ENCODE results near the gene CSNK2B. TPM values are rescaled to one million over a fixed set of nuclear protein-coding genes. Genes with fewer than 3 reads are reported as not detected.

CSNK2B gene
- total RNA-seq, 1 donor from 2014 or later = 163 TPM

- H3K9me3 Mint-ChIP-seq (ENCODE audit: unreplicated experiment) = no peaks in the 10 kb centered on the region
- H3K27me3 Mint-ChIP-seq (ENCODE audit: unreplicated experiment) = no peaks in the 10 kb centered on the region
- TF ChIP-seq CTCF (IDR thresholded peaks at IDR 0.05) = no peak
- peaks cover 52% of the 10 kb centered on the region for H3K36me3 Mint-ChIP-seq (ENCODE audit: unreplicated experiment)
- H3K4me3 Mint-ChIP-seq (ENCODE audit: unreplicated experiment) = no peak overlapping the region
- DNase-seq (ENCODE audit: extremely low spot score, unreplicated experiment) = no peak
- peaks cover 2% of the 10 kb centered on the region for H3K4me1 Mint-ChIP-seq (ENCODE audit: unreplicated experiment)
- H3K27ac Mint-ChIP-seq (ENCODE audit: unreplicated experiment) = peak overlapping the region; percentile 31
These were observed 33.5 kb upstream of the CSNK2B start for GRCh38 chr6:31632279-31632946.

DNA sequence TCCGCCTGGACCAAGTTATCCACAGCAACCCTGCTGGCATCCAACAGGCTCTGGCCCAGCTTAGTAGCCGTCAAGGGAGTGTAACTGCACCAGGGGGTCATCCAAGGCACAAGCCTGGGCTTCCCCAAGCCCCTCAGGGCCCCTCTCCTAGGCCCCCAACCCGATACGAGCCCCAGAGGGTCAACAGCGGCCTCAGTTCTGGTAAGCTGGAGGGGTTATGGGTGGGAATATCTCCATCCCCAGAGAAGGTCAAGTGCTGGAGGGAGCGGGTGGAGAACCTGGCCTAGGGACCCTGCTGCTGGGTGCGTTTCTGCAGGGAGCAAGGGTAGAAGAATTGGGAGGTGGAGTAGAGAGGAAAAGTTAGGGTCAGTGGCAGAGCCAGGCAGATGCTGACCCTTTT, 32.4 kb upstream of the CSNK2B start:
- no peaks in the 10 kb centered on the region for H3K9me3 Mint-ChIP-seq (ENCODE audit: unreplicated experiment)
- H3K4me3 Mint-ChIP-seq (ENCODE audit: unreplicated experiment) = no peak overlapping the region
- peaks cover 43% of the 10 kb centered on the region for H3K36me3 Mint-ChIP-seq (ENCODE audit: unreplicated experiment)
- H3K4me1 Mint-ChIP-seq (ENCODE audit: unreplicated experiment) = peaks cover 2% of the 10 kb centered on the region
- no peak for DNase-seq (ENCODE audit: extremely low spot score, unreplicated experiment)
- H3K27me3 Mint-ChIP-seq (ENCODE audit: unreplicated experiment) = no peaks in the 10 kb centered on the region
- peak overlapping the region; percentile 31 for H3K27ac Mint-ChIP-seq (ENCODE audit: unreplicated experiment)
- TF ChIP-seq CTCF (IDR thresholded peaks at IDR 0.05) = no peak

DNA sequence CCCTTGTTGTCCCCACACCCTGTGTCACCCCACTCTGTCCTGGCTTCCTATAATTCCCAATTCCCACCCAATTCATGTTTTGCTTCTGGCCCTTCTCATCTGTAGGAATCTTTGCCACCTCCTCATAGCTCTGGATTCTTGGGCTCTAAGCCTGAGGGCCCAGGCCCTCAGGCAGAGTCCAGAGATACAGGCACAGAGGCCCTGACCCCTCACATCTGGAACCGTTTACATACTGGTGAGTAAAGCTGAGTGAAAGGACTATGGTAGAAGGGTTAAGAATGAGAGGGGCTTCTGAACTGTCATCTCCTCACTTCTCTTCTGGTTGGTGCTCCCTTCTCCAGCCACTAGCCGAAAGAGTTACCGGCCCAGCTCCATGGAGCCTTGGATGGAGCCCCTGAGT, 31.7 kb upstream of the CSNK2B start:
- Mint-ChIP-seq H3K4me1 (ENCODE audit: unreplicated experiment) (peaks cover 2% of the 10 kb centered on the region), H3K36me3 (ENCODE audit: unreplicated experiment) (peaks cover 41% of the 10 kb centered on the region), H3K27ac (ENCODE audit: unreplicated experiment) (peak overlapping the region; percentile 52), H3K9me3 (ENCODE audit: unreplicated experiment) (no peaks in the 10 kb centered on the region), H3K27me3 (ENCODE audit: unreplicated experiment) (no peaks in the 10 kb centered on the region), H3K4me3 (ENCODE audit: unreplicated experiment) (no peak overlapping the region)
- TF ChIP-seq CTCF (IDR thresholded peaks at IDR 0.05) = no peak
- no peak for DNase-seq (ENCODE audit: extremely low spot score, unreplicated experiment)

DNA sequence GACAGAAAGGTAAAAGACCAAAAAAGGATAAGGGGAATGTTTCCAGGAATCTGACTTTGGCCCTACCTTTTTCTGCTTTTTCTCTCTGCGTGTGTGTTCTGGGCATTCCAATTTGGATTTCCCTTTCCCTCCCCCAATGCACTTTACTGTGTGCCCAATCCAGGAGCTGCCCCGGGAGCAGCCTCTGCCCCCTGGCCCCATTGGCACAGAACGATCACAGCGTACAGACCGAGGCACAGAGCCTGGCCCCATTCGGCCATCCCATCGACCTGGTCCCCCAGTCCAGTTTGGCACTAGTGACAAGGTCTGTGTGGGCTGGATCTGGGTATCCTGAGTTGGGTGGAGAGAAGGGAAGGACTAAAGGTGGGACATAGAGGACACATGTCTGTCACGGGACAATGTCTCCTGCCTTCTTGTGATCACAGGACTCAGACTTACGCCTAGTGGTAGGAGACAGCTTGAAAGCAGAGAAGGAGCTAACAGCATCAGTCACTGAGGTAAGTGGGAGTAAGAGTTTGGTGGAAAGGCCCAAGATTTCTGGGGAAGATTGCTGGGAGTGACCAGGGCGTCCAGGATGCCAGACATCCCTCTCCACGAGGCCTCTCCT, 30.8 kb upstream of the CSNK2B start:
- TF ChIP-seq CTCF (IDR thresholded peaks at IDR 0.05) = no peak
- no peak overlapping the region for H3K4me3 Mint-ChIP-seq (ENCODE audit: unreplicated experiment)
- no peak overlapping the region for H3K27ac Mint-ChIP-seq (ENCODE audit: unreplicated experiment)
- no peak for DNase-seq (ENCODE audit: extremely low spot score, unreplicated experiment)
- no peaks in the 10 kb centered on the region for H3K27me3 Mint-ChIP-seq (ENCODE audit: unreplicated experiment)
- H3K9me3 Mint-ChIP-seq (ENCODE audit: unreplicated experiment) = no peaks in the 10 kb centered on the region
- peaks cover 2% of the 10 kb centered on the region for H3K4me1 Mint-ChIP-seq (ENCODE audit: unreplicated experiment)
- H3K36me3 Mint-ChIP-seq (ENCODE audit: unreplicated experiment) = peaks cover 38% of the 10 kb centered on the region

DNA sequence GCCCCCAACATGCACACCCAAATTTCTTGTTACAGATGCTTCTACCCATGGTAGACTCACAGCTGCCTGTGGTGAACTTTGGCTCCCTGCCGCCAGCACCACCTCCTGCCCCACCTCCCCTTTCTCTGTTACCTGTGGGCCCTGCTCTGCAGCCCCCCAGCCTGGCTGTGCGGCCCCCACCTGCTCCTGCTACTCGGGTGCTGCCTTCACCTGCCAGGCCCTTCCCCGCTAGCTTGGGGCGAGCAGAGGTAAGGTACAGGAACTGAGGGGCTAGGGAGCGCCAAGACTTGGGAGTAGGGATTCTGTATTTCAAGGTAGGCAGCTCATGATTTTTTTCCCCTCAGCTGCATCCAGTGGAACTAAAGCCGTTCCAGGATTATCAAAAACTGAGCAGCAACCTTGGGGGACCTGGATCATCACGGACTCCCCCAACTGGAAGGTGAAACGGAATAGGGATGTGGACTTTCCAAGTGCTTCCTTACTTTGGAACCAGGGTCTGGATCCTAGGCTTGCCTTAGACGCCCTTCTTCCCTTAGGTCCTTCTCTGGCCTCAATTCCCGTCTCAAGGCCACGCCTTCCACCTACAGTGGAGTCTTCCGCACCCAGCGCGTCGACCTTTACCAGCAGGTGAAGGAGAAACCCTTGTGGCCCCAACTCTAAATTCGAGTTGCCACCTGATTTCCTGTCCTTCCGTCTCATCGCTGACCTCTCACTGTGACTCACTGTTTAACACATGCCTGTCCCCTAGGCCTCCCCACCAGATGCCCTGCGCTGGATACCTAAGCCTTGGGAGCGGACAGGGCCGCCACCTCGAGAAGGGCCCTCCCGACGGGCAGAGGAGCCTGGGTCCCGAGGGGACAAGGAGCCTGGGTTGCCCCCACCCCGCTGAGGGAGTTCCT, 28.9 kb upstream of the CSNK2B start:
- Mint-ChIP-seq H3K4me1 (ENCODE audit: unreplicated experiment) (peaks cover 2% of the 10 kb centered on the region), H3K36me3 (ENCODE audit: unreplicated experiment) (peaks cover 42% of the 10 kb centered on the region), H3K27me3 (ENCODE audit: unreplicated experiment) (no peaks in the 10 kb centered on the region), H3K4me3 (ENCODE audit: unreplicated experiment) (no peak overlapping the region), H3K9me3 (ENCODE audit: unreplicated experiment) (no peaks in the 10 kb centered on the region), H3K27ac (ENCODE audit: unreplicated experiment) (no peak overlapping the region)
- no peak for DNase-seq (ENCODE audit: extremely low spot score, unreplicated experiment)
- no peak for TF ChIP-seq CTCF (IDR thresholded peaks at IDR 0.05)

All from osteocyte (in vitro differentiated cells).